ENCODE measurements around the gene LRRC27.
A peak's percentile ranks its signal among the peaks of the same experiment; 100 is the strongest.
"Not testable (repeated sequence)": the region's sequence is repeated elsewhere in the genome, so short reads cannot be mapped to it uniquely, and the experiment has no call there.

LRRC27 gene

GRCh38 chr10:132331601-132332432, at the start of gene LRRC27:
TSS of gene LRRC27 (plus strand) at chr10:132332193. CDS start at chr10:132333525, 1,332 bp downstream.
- DNase-seq, result peak; percentile 89

GRCh38 chr10:132282667-132283603, 49.1 kb upstream of the LRRC27 start:
- no peak for DNase-seq

DNA sequence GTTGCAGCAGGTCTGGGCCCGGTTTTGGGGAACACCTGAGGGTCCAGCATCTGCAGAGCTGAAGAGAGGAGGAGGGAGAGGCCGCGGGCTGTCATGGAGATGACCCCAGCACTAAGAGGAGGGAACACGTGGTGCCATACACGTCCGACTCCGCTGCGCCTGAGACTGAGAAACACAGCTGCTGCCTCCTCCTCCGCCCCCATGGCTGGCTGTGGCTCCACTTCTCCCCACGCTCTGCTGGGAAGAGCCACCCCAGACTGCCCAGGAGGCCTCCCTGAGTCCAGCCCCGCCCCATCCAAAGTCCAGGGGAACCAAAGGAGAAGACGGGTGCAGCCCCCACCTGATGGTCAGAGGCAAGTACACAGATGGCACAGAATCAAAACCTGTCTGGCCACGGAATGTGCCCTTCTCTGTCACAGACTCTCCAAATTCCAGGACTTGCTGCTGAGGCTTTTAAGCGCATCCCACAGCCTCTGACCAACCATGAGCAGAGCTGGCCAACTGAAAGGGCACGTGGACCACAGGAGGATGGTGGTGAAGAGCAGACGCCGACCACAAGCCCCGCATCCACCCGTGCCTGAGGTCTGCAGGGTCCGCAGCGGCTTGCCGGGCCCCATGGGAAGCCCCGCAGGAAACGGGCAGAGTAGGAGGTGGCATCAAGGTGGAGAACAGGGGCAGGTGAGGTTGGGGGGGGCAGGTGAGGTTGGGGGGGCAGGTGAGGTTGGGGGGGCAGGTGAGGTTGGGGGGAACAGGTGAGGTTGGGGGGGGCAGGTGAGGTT, 48.2 kb upstream of the LRRC27 start:
- no peak for DNase-seq

DNA sequence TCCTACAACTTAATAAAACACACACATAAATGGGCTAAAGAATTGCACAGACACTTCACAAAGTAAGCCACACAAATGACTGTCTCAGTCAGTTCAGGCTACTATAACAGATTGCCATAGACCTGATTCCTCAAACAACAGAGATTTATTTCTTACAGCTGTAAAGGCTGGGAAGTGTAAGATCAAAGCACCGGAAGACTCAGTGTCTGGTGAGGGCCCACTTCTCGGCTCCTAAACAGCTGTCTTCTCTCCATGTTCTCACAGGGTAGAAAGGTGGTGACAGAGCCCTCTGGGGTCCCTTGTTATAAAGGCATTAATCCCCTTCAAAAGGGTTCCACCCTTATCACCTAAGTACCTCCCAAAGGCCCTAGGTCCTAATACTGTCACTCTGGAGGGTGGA, 42.6 kb upstream of the LRRC27 start:
- DNase-seq, result no peak

- no peak for DNase-seq
Observed at GRCh38 chr10:132290631-132291030, 41.4 kb upstream of the LRRC27 start.

DNA sequence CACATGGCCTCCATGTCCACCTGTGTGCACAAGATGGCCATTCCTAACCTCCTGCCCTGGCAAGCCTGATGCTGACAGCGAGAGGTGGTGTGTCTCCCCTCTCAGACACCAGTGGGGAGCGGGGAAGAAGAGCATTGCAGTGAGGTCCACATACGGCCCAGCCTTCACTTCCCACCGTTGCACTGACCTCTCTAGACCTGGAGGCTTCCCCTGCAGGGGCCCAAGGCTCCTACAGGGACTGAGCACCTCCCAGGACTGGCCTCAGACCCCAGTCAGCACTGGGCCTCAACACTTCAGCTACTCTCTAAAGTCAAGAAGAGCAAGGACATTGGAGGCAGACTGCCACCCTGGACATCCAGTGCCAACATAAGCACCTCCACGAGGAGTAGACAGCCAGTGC, 40.2 kb upstream of the LRRC27 start:
- DNase-seq, result no peak

GRCh38 chr10:132292287-132293200, 39.4 kb upstream of the LRRC27 start:
- DNase-seq, result no peak

DNA sequence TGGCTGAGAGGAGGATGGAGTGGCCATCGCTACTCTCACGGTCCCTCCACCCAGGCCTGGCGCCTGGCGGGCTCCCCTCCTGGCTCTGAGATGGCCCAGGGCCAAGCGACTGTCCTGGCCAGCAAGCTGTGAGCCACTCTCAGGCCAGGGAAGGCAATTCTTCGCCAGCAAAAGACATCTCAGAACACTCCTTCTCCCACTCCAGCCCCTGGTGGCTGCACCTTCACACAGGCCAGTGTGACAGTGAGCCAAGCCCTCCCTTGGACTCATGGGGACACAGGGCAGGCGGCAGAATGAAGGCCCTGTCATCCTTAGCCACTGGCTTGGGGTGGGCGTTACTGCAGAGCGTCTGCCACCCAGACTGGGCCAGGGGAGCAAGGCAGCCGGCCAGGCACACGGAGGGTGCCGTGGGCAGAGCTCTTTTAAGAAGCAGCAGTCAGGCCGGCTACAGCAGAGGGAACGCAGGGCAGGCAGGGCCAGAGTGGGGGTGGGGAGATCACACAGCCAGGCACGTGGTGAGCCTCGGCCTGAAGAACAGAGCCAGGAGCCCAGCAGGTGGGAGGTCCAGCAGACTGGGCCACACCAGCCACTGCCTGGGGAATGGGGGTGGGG, 38.7 kb upstream of the LRRC27 start:
- no peak for DNase-seq

- DNase-seq, result no peak
Observed at GRCh38 chr10:132293813-132294520, 38.0 kb upstream of the LRRC27 start.

GRCh38 chr10:132294561-132295318, 37.3 kb upstream of the LRRC27 start:
- DNase-seq, result no peak

- DNase-seq, result not testable (repeated sequence)
Observed at GRCh38 chr10:132295481-132295880, 36.5 kb upstream of the LRRC27 start.

GRCh38 chr10:132296666-132297443, 35.1 kb upstream of the LRRC27 start:
- DNase-seq, result no peak

DNA sequence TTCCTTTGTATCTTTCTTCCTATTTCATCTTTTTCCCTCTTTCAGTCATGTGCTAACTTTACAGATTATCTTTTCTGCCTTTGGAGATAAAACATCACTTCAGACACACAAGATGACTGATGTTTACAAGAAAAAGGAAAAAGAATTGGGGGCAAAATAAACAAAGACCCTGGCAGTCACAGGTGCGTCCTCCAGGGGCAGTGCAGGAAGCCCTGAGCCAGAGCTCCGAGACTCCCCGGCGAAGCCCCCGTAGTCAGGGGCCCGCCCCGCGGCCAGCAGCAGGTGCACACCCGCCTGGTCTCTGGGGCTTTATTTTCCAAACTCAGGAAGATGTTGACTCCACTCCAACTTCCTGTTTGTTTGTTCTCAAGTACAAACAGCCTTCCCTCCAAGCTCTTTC, 34.5 kb upstream of the LRRC27 start:
- DNase-seq, result no peak

DNA sequence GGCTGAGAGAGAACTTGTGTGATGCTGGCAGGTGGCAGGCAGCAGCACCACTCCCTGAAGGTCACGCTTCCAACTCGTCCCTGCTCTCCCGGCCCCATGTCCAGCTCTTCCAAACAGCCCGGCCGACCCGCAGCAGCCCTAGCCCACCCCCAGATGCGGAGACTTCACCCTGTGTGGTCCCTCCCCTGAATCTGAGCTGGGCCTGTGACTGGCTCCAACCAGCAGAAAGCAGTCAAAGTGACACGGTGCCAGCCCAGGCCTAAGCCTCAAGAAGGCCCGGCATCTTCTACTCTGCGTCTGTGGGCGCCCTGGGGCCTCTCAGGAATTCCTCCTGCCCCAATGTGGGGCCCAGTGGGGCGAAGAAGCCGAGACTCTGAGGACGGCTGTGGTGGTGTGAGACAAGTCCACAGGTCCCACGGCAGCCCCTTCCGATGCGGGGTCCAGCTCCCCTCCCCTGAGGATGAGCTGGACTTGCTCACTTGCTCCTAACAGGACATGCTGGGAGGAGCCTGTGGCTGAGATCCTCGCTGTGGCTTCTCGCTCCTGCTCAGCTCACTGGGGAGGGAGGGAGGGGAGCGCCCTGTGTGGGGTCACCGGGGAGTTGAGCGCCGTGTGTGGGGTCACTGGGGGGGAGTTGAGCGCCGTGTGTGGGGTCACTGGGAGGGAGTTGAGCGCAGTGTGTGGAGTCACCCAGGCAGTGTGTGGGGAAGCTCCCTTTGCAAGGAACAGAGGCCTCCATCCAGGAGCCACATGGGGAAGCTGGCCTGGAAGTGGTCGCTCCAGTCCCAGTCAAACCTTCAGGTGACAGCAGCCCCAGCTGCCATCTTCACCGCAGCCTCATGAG, 33.7 kb upstream of the LRRC27 start:
- no peak for DNase-seq

DNA sequence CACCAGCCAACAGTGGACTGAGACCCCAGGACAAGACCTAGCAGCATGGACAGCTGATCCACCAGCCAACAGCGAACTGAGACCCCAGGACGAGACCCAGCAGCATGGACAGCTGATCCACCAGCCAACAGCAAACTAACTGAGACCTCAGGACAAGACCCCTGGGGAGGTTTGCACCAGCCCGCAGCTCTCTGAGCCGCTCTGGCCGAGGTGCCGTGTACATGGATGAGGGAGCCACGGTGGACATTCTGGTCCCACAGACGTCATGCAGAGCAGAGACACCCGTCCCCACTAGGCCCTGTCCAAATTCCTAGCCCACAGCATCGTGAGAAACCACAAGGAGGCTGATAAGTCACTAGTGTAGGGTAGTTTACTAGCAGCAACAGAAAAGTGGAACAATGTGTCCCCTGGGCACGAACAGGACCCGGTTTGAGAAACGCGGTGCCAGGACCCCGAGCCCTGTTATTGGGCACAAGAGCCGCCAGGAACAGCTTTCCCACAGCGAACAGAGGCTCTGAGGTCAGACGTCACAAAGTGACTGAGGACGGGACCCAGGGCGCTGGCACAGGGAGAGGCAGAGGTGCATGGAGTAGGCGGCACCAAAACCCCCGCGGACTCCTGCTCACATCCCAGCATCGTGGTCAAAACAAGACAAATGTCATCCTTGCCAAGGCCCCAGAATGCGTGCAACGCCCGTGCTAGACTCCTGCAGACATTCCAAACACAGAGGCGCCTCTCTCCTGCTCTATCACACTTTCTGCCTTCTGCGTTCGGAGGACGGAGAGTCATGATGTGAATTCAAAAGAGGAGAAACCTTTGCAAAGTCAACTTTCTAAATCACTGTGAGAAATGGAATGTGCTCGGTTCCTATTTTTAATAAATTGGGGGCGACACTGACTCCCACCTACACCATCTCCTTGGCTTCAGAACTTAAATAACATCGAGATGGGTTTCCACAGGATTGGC, 32.3 kb upstream of the LRRC27 start:
- DNase-seq, result no peak

DNA sequence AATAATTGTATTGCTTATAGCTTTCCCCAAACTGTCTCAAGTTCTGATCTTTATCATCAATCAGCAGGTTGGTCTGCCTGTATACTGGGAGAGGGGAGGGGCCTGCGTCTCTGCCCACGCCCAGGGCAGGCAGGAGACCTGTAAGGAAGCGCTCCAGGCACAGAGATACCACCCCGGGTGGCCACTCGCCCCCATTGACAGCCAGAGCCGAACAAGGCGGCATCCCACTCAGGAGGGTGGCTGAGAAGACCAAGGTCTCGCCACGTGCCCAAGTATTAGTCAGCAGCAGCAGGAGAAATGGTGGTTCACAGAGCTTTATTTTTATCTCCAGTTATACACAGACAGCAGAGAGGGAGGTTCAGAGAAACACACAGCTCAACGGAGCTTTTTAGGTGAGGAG, 31.4 kb upstream of the LRRC27 start:
- no peak for DNase-seq

Measured in NCI-H1048 (cell line).